ENCODE data around the gene RPS6KA2. TPM values are rescaled to one million over a fixed set of nuclear protein-coding genes. Genes with fewer than 3 reads are reported as not detected.

RPS6KA2 gene
- total and polyA plus RNA-seq, 2 experiments from 2014 or later: 12.5 to 25.3 TPM

GRCh38 chr6:166650047-166650446 is 23.0 kb upstream of the RPS6KA2 start:
- Histone ChIP-seq H3K27me3 (ENCODE audit: insufficient read depth) (no peaks in the 10 kb centered on the region), H3K27ac (ENCODE audit: low read depth) (no peak overlapping the region), H3K4me2 (peak overlapping the region; percentile 62), H3K9me2 (ENCODE audit: insufficient read depth) (0 out of 2 replicates have a peak, but pooled peaks cover 4% of the 10 kb centered on the region), H3K79me2 (replicated peaks; ENCODE audit: insufficient read depth) (no peaks in the 10 kb centered on the region), H3K4me3 (no peak overlapping the region), H4K20me1 (replicated peaks; ENCODE audit: insufficient read depth) (no peaks in the 10 kb centered on the region; the same call in none of the 2 replicates), H3F3A (replicated peaks; ENCODE audit: low read depth) (peaks cover 11% of the 10 kb centered on the region; the same call in 1 of the 2 replicates), H3K4me1 (ENCODE audit: insufficient read depth) (peaks cover 22% of the 10 kb centered on the region), H2AFZ (no peak overlapping the region), H3K36me3 (ENCODE audit: insufficient read depth) (no peaks in the 10 kb centered on the region)
- Mint-ChIP-seq H3K4me3 (no peak overlapping the region), H3K9me3 (no peaks in the 10 kb centered on the region), H3K27me3 (ENCODE audit: insufficient read depth, low read depth, poor library complexity) (peaks cover 2% of the 10 kb centered on the region), H3K27ac (no peak overlapping the region), H3K4me1 (peaks cover 17% of the 10 kb centered on the region; the same call in 2 of the 3 replicates), H3K36me3 (ENCODE audit: low read depth) (no peaks in the 10 kb centered on the region)
- no peak for DNase-seq (ENCODE audit: low spot score)
- peak; percentile 62 for ATAC-seq
- TF ChIP-seq EZH2 (IDR thresholded peaks at IDR 0.05; ENCODE audit: low read depth, unreplicated experiment): no peak
- TF ChIP-seq POLR2AphosphoS5 (IDR thresholded peaks at IDR 0.05; ENCODE audit: low read depth): no peak
- TF ChIP-seq ZNF114 (CRISPR knock-in tag; IDR thresholded peaks at IDR 0.05): no peak
- TF ChIP-seq EZH2phosphoT487 (IDR thresholded peaks at IDR 0.05; ENCODE audit: unreplicated experiment): no peak
- TF ChIP-seq JUNB (IDR thresholded peaks at IDR 0.05; ENCODE audit: unreplicated experiment): no peak
- TF ChIP-seq ZNF462 (CRISPR knock-in tag; IDR thresholded peaks at IDR 0.05): no peak
- TF ChIP-seq STAT1 (IDR thresholded peaks at IDR 0.05; ENCODE audit: unreplicated experiment): no peak
- no peak for TF ChIP-seq CTCF (conservative IDR thresholded peaks at IDR 0.05; ENCODE audit: low read depth in 2 of 2)
- TF ChIP-seq ETS1 (IDR thresholded peaks at IDR 0.05): no peak
- TF ChIP-seq REST (IDR thresholded peaks at IDR 0.05; ENCODE audit: unreplicated experiment): no peak
- TF ChIP-seq NANOG (IDR thresholded peaks at IDR 0.05; ENCODE audit: borderline replicate concordance): no peak
- no peak for TF ChIP-seq CREB1 (CRISPR knock-in tag; IDR thresholded peaks at IDR 0.05; ENCODE audit: low read depth)
- TF ChIP-seq ZNF331 (CRISPR knock-in tag; IDR thresholded peaks at IDR 0.05; ENCODE audit: low read depth): no peak
